Measurements from ENCODE around the gene R3HDM1. TPM values are rescaled to one million over a fixed set of nuclear protein-coding genes. Genes with fewer than 3 reads are reported as not detected.

Gene R3HDM1
- polyA plus RNA-seq, 2 of the 4 experiments (the other 2 are of a cell fraction): 27.6 to 63.3 TPM

GRCh38 chr2:135504811-135505210, 26.5 kb upstream of the R3HDM1 start (continued):
- no peak for TF ChIP-seq HOXB13 (CRISPR knock-in tag; IDR thresholded peaks at IDR 0.05; ENCODE audit: low read depth)
- no peak for TF ChIP-seq HEYL (CRISPR knock-in tag; IDR thresholded peaks at IDR 0.05)
- no peak for TF ChIP-seq ZC3H11A (IDR thresholded peaks at IDR 0.05)
- TF ChIP-seq ZSCAN20 (CRISPR knock-in tag; IDR thresholded peaks at IDR 0.05): no peak
- TF ChIP-seq USF2 (IDR thresholded peaks at IDR 0.05): no peak

- ATAC-seq: no peak
- CTCF ChIA-PET: interaction anchor here (0.7 kb wide), 1 partner anchor 504 kb away, joined by 3 read pairs; no protein-coding TSS in a partner anchor
Measured at GRCh38 chr2:135510577-135510976, 20.7 kb upstream of the R3HDM1 start.

More at GRCh38 chr2:135510577-135510976, 20.7 kb upstream of the R3HDM1 start:
- Histone ChIP-seq H3K4me2 (no peak overlapping the region), H3K4me1 (no peaks in the 10 kb centered on the region), H3K4me3 (no peak overlapping the region), H3K27ac (no peak overlapping the region), H3K9me3 (peaks cover 21% of the 10 kb centered on the region; the same call in 2 of the 3 replicates)
- WGBS (ENCODE audit: missing lambda C conversion rate): 92% methylated on average over 5 of the region's 5 CpGs
- TF ChIP-seq REST (IDR thresholded peaks at IDR 0.05) (no peak), JUN (IDR thresholded peaks at IDR 0.05) (no peak), BHLHE40 (IDR thresholded peaks at IDR 0.05; ENCODE audit: low read depth, low read length) (no peak), NFE2L2 (conservative IDR thresholded peaks at IDR 0.05; ENCODE audit: low read length) (no peak), HES2 (IDR thresholded peaks at IDR 0.05) (no peak), SMC3 (IDR thresholded peaks at IDR 0.05) (no peak), CEBPB (IDR thresholded peaks at IDR 0.05) (no peak), ELK1 (IDR thresholded peaks at IDR 0.05; ENCODE audit: low read depth, low read length) (no peak), HMGXB4 (CRISPR knock-in tag; IDR thresholded peaks at IDR 0.05; ENCODE audit: borderline replicate concordance) (no peak), RCOR1 (IDR thresholded peaks at IDR 0.05; ENCODE audit: low read depth, low read length) (no peak), ESRRA (IDR thresholded peaks at IDR 0.05; ENCODE audit: borderline replicate concordance, low read length) (no peak), ZNF302 (CRISPR knock-in tag; IDR thresholded peaks at IDR 0.05) (no peak), EHF (CRISPR knock-in tag; IDR thresholded peaks at IDR 0.05) (no peak), HOXB13 (CRISPR knock-in tag; IDR thresholded peaks at IDR 0.05; ENCODE audit: low read depth) (no peak), HDAC2 (IDR thresholded peaks at IDR 0.05) (no peak)
- DNase-seq (ENCODE audit: low read depth in 1 of 2, low spot score in 1 of 2) (no peak), FAIRE-seq (no peak)
- POLR2A ChIA-PET: no interaction called here

Measured in A549 (cell line).